Measurements from ENCODE around the gene RAD18. TPM values are rescaled to one million over a fixed set of nuclear protein-coding genes. Genes with fewer than 3 reads are reported as not detected.

The RAD18 gene
- total RNA-seq, 1 donor from 2014 or later: 6.0 TPM

DNA sequence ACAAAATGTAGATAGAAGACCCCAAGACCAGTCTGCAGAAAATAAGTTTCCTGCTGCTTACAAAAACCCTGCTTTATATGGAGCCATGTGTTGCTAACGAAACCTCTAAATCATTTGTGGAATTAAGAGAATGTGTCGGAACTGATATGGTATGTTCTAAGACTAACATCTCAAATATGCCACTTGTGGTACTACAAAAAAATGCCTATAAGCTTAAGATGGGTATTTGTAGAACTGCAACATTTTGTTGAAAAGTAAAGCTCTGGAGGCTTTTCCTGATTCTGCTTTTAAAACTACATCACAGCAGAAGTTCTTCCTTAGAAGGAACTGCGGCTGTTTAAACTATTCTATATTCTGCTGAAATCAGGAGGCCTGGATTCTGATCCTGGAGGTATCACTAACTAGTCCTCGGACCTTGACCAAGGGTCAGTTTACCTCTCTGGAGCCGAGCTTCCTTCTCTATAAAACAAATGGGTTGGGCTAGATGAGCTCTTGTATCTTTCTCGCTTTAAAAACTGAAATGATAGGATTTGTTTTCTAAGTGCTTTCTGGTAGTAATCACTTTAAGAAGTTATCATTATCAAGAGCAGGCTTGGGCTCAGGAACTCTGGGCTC lies 74.9 kb downstream of the RAD18 start:
- Mint-ChIP-seq H3K27ac (ENCODE audit: unreplicated experiment) (peak overlapping the region; percentile 97), H3K9me3 (ENCODE audit: unreplicated experiment) (peaks cover 2% of the 10 kb centered on the region), H3K4me3 (ENCODE audit: unreplicated experiment) (peak overlapping the region; percentile 78), H3K36me3 (ENCODE audit: low read depth, unreplicated experiment) (peaks cover 4% of the 10 kb centered on the region), H3K4me1 (ENCODE audit: low read depth, unreplicated experiment) (peaks cover 40% of the 10 kb centered on the region), H3K27me3 (ENCODE audit: low read depth, unreplicated experiment) (no peaks in the 10 kb centered on the region)
- Histone ChIP-seq H3K79me2 (ENCODE audit: insufficient read depth, low read length) (no peaks in the 10 kb centered on the region), H3K36me3 (ENCODE audit: insufficient read depth, low read length) (no peaks in the 10 kb centered on the region), H3K9me3 (ENCODE audit: insufficient read depth, low read depth, low read length) (no peaks in the 10 kb centered on the region), H3K27ac (ENCODE audit: low read depth, low read length) (peak overlapping the region; percentile 94), H3K4me2 (ENCODE audit: low read length) (peak overlapping the region; percentile 63), H3K27me3 (ENCODE audit: insufficient read depth, low read length) (no peaks in the 10 kb centered on the region), H4K20me1 (ENCODE audit: insufficient read depth, low read length) (no peaks in the 10 kb centered on the region), H3K4me3 (ENCODE audit: insufficient read depth, low read depth, low read length) (no peak overlapping the region), H3K4me1 (ENCODE audit: insufficient read depth, low read length) (peaks cover 56% of the 10 kb centered on the region), H3K9ac (ENCODE audit: low read length) (peak overlapping the region; percentile 74), H2AFZ (ENCODE audit: low read depth, low read length) (peak overlapping the region; percentile 2)
- FAIRE-seq: peak; percentile 85
- peak; percentile 95 for DNase-seq (ENCODE audit: low read depth)
- no peak for TF ChIP-seq EZH2 (IDR thresholded peaks at IDR 0.05; ENCODE audit: insufficient read depth, low read length)
- TF ChIP-seq, protein P1, sequence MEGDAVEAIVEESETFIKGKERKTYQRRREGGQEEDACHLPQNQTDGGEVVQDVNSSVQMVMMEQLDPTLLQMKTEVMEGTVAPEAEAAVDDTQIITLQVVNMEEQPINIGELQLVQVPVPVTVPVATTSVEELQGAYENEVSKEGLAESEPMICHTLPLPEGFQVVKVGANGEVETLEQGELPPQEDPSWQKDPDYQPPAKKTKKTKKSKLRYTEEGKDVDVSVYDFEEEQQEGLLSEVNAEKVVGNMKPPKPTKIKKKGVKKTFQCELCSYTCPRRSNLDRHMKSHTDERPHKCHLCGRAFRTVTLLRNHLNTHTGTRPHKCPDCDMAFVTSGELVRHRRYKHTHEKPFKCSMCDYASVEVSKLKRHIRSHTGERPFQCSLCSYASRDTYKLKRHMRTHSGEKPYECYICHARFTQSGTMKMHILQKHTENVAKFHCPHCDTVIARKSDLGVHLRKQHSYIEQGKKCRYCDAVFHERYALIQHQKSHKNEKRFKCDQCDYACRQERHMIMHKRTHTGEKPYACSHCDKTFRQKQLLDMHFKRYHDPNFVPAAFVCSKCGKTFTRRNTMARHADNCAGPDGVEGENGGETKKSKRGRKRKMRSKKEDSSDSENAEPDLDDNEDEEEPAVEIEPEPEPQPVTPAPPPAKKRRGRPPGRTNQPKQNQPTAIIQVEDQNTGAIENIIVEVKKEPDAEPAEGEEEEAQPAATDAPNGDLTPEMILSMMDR (IDR thresholded peaks at IDR 0.05; ENCODE audit: insufficient read depth, low read depth, low read length): no peak

GRCh38 chr3:8887435-8888300 lies 75.6 kb downstream of the RAD18 start:
- TF ChIP-seq, protein P1 (IDR thresholded peaks at IDR 0.05; ENCODE audit: insufficient read depth, low read depth, low read length): no peak
- TF ChIP-seq EZH2 (IDR thresholded peaks at IDR 0.05; ENCODE audit: insufficient read depth, low read length): no peak
- Histone ChIP-seq H4K20me1 (ENCODE audit: insufficient read depth, low read length) (no peaks in the 10 kb centered on the region), H3K79me2 (ENCODE audit: insufficient read depth, low read length) (no peaks in the 10 kb centered on the region), H3K4me2 (ENCODE audit: low read length) (peak overlapping the region; percentile 63), H3K36me3 (ENCODE audit: insufficient read depth, low read length) (no peaks in the 10 kb centered on the region), H3K9me3 (ENCODE audit: insufficient read depth, low read depth, low read length) (no peaks in the 10 kb centered on the region), H2AFZ (ENCODE audit: low read depth, low read length) (peak overlapping the region; percentile 2), H3K4me3 (ENCODE audit: insufficient read depth, low read depth, low read length) (no peak overlapping the region), H3K27ac (ENCODE audit: low read depth, low read length) (peak overlapping the region; percentile 94), H3K27me3 (ENCODE audit: insufficient read depth, low read length) (no peaks in the 10 kb centered on the region), H3K4me1 (ENCODE audit: insufficient read depth, low read length) (peaks cover 56% of the 10 kb centered on the region), H3K9ac (ENCODE audit: low read length) (peak overlapping the region; percentile 74)
- Mint-ChIP-seq H3K9me3 (ENCODE audit: unreplicated experiment) (peaks cover 3% of the 10 kb centered on the region), H3K27me3 (ENCODE audit: low read depth, unreplicated experiment) (no peaks in the 10 kb centered on the region), H3K36me3 (ENCODE audit: low read depth, unreplicated experiment) (peaks cover 7% of the 10 kb centered on the region), H3K4me3 (ENCODE audit: unreplicated experiment) (peak overlapping the region; percentile 78), H3K27ac (ENCODE audit: unreplicated experiment) (peak overlapping the region; percentile 97), H3K4me1 (ENCODE audit: low read depth, unreplicated experiment) (peaks cover 40% of the 10 kb centered on the region)
- DNase-seq (ENCODE audit: low read depth) (no peak), FAIRE-seq (peak; percentile 17)

Data from astrocyte (in vitro differentiated cells and primary cell).